ENCODE measurements around the gene ALPL.

The ALPL gene

GRCh38 chr1:21604208-21604957 lies 95.2 kb downstream of the ALPL start:
- DNase-seq: no peak

GRCh38 chr1:21605012-21605715 lies 95.9 kb downstream of the ALPL start:
- DNase-seq: no peak

DNA sequence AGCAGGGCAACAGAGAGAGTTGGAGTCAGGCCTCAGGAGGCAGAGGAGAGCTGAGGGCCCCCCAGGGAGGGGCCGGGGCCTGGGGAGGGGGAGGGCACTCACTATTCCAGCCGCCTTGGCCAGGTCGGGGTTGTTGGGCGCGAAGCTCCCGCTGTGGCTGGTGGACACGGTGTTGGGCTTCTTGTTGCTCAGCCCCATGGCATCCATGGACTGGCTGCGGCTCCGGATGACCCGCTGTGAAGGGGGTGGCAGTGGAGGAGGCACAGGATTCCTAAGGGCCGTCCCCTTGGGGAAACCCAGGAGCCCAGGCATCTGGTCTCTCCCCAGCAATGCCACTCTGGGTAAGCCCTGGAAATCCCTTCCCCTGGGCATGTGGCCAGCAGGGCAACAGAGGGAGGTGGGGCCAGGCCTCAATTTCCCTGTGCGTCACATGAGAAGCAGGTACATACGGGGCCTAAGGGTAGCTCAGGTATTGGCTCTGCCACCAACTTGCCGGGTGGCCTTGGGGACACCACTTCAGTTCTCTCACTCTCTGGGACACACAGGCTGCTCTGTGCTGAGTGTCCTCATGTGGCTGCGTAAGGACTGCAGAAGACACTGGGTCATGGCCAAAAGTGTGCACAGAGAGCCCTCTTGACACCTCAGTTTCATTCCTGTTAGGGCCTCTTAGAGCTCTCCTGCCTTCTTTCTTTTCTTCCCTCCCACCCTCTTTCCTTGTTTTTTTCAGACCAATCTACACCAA lies 96.9 kb downstream of the ALPL start:
- DNase-seq: no peak

DNA sequence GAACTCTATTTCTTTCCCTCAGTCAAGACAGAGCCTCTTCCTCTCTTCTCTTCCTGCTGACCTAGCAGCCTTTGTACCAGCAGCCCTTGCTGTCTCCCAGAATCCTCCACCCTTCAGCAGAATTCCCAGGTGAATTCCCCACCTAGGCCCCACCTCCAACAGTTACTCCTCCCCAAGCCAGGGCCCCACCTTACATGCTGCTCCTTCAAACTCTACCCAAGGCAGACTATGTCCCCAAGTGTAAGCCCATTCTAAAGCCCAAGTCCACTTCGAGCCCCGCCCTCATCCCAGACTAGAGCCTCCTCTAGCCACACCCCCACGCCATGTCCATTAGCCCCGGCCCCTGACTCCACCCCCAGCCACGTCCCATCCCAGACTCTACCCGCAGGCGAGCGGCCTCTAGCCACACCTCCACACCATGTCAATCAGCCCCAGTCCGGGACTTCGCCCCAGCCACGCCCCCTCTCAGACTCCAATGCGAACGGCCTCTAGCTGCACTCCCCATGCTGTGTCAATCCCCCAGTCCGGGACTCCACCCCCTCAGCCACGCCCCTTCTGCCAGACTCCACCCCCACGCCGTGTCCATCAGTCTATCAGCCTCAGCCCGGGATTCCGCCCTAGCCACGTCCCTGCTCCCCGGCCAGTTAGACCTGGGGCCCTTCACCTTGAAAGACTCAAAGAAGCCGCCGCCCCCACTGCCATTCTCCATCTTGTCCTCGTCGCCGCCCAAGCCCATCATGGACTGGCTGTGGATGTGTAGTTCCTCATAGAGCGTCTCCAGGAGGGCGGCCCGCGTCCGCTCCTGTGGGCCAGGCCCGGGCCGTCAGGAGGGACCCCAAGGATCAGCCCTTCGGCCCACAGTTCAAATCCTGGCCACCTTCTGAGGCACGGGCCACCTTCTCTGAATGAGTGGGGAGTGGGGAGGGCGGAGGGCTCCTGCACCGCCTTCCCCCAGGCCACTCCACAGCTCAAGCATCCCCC lies 98.6 kb downstream of the ALPL start:
- DNase-seq: peak; percentile 89

DNA sequence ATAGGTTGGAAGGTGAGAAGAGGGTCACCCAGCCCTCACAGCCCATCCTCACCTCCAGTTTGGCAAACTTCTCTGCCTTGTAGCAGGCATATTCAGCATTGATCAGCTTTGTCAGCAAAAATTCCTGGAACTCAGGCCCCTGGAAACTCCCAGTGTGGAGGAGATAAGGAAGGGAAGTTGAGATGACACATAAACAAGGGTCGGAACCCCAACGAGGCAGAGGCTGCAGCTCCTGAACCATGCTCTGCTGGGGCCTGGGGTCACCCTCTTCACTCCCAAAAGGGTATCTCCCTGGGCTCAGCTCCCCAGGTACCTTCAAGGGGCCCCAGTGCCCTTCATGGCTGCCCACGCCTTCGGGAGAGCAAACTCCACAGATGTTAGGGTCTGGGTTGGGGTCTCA lies 99.6 kb downstream of the ALPL start:
- DNase-seq: no peak

GRCh38 chr1:21610027-21610426 lies 100.8 kb downstream of the ALPL start:
- DNase-seq: no peak

DNA sequence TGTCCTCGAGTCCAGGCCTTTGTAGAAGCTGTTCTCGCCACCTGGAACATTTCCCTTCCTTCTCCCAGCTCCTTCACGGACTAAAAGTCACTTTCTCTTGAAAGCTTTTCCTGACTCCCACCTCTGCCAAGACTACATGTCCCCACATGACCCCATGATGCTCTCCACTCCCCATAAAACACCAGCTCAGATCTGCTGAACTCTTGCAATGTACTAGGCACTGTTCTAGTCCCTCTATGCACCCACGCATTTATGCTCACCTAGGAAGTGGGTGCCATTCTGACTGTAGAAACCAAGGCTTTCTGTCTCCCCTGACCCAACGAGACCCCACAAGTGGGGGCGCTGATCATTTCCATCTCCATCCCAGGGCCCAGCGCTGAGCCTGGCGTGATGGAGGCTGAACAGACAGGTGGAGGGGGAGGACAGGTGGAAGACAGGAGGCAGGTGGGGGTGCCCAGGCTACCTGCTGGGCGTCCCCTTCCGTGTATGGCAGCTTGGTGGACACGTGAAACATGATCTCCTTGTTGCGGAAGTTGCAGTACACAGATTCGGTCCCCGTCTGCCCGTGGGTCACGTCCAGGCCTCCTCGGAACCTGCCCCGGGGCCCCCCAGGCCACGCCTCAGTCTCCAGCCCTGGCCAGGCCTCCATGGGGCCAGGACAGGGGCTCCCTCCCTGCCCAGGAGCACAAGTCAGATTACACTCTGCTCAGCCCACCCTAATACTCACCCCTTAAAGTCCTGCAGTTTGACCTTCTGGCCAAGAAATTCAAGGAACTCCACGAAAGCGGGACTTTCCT lies 102.0 kb downstream of the ALPL start:
- no peak for DNase-seq

DNA sequence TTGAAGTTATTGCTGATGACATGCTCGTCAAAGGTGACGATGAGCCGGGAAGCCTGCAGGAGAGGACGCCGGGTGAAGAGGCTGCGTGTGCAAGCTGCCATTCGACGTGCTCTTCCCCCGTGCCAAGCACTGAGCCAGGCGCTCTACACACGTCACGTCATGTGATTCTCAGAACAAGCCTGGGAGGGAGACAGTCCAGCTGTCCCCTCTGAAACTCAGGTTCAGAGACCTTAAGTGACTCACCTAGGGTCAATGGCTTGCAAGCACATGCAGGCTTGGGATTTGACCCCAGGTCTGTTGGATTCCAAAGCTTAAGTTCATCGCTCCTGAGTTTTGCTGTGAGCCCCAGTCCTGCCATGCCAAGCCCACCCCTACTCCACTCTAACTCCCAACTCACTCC lies 102.8 kb downstream of the ALPL start:
- DNase-seq: no peak

DNA sequence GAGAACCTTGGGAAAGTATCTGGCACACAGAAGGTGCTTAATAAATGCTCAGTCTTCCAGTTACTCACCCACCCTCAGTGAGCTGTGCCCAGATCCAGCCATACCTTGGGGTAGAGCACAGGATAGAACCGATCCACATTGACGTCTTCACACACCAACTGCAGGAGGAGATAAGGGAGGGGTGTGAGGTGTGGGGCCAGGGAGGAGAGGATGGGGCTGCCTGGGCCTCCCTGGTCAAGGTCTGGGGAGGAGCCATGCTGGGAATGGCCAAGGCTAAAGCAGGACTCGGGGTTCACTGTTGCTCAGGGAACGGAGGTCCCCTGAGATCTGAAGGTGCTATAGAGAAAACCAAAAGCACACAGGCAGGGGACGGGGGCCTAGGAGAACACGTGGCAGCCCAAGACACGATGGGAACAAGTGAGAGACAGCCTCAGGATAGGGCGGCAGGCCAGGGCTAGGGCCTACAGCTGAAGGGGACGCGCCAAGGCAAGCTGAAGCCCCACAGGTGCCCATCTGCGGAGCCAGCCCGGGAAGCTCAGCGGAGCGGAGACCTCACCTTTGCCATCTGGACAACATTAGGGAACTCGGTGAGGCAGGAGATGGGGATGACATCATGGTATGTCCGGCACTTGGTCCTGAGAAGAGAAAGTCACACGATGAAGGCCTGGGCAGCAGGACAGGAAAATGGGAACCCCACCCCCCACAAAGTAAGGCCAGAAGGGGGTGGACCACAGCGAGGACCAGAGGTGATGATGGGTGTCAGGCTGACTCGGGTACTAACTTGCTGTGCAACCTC lies 104.0 kb downstream of the ALPL start:
- no peak for DNase-seq

DNA sequence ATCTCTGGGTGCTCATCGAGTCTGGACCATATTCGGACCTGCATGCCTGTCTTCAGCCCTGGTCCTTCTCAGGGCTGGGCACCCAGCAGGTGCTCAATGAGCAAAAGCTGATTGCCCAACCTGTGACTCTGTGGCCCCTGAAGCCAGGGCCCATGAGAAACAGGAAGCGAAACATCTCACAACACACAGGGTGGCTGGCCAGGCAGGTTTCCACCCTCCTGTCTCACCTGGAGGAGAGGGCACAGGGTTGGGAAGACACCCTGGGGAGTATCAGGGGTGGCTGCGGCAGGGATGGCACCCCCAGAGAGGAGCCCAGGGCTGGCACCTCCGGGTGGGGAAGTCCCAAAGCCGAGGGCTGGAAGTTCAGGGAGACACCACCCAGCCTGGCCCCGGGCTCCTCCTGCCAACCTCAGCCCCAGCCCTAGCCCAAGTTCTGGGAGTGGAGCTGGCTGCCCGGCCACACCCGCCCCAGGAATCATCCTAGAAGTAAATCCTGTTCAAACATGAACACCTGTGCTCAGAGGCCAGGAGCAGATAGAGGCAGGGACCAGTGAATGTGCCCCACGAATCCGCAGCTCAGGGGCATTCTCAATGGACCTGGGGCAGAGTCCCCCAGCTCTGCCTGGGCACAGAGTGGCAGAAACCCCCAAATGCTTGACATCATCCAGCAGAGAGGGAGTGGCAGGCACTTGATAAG lies 105.3 kb downstream of the ALPL start:
- no peak for DNase-seq

DNA sequence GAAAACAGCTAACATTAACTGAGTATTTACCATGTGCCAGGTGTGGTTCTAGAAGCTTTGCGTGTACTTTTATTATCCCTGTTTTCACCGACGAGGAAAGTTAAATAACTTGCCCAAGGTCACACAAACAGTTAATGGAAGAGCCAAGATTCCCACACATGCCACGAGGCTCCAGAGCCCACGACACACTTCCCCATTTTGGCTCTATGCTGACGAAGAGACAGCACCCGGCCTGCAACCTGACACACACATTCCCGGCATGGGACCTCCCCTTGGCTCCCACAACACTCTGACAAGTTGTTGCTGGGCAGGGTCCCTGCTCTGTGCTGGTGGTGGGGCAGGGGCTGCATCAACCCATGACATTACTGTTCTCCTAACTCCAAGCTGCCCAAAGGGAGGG lies 107.1 kb downstream of the ALPL start:
- no peak for DNase-seq

DNA sequence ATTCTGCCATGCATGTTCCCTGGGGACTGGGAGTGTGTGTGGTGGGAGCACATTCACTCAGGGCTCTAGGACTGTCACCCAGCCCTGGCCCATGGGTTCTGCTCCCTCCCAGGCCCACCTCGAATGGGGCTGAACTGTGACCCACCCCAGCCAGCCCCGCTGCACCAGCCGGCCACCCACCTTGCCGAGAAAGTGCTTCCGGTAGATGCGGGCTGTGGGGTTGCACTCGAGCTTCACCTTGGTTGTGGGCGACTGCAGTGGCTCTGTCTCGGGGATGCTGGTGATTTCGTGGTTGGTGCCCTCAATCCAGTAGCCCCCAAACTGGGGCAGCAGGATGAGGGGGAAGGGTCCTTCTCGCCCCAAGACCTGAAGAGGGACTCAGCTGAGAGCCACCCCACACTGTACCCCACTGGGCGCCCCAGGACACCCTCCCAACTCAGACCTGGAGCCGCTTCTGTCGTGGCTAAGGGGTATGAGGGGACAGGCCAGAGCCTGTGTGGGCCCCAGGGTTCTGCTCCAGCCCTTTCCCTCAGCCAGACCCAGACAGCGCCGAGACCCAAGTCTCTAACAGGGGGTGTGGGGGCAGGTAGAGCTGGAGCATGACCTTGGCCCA lies 108.0 kb downstream of the ALPL start:
- DNase-seq: no peak

GRCh38 chr1:21618059-21618458 lies 108.8 kb downstream of the ALPL start:
- DNase-seq: no peak

- peak; percentile 60 for DNase-seq
Observed at GRCh38 chr1:21618561-21619374, 109.5 kb downstream of the ALPL start.

GRCh38 chr1:21619375-21619947 lies 110.2 kb downstream of the ALPL start:
- DNase-seq: no peak

GRCh38 chr1:21620011-21620410 lies 110.8 kb downstream of the ALPL start:
- no peak for DNase-seq

DNA sequence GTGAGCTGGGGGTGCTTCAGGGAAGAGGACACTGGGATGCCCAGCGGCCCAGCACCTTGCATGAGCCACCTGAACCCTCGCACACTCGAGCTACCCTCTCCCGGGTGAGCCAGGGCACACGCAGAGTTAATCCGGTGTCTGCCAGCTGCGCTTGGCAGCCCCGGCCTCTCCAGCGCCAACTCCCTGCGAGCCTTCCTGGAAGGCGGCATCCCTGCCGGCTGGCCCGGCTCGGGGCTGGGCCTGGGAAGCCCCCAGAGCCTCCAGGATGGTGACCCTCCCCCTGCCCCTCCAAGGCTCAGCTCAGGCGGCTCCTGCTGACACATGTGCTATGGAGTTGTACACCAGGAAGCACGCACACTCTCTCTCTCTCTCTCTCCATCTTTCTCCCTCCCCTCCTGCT lies 111.3 kb downstream of the ALPL start:
- DNase-seq: peak; percentile 49

DNA sequence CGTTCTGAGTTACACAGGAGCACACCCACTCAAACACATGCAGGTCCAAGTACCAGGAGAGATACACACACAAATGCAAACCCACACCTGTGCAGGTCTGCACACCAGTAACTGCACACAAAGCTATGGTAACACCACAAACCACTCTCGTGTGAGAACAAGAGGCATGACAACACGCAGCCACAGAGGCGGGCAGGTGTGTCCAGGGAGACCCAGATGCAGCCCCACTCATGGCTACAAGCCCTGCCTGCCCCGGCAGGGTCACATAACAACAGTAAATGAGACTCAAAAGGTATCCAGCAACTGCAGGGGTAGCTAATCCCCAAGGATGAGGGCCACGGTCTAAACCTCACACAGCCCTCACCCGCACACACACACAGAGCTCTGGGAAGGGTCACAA lies 111.8 kb downstream of the ALPL start:
- no peak for DNase-seq
